Activated T-helper 2 cell treated with anti-CD3 and anti-CD28 coated beads, Interferon-gamma antibody, Interleukin-2, Interleukin-4, amounts not matched to agents 10 μg/mL and 5 μg/mL and 100 μg/mL, durations not matched to agents 14 hours and 24 hours and 36 hours (primary cell): ENCODE results near the gene CEACAM8. TPM values are rescaled to one million over a fixed set of nuclear protein-coding genes. Genes with fewer than 3 reads are reported as not detected.
"Not testable (repeated sequence)": the region's sequence is repeated elsewhere in the genome, so short reads cannot be mapped to it uniquely, and the experiment has no call there.

Source experiments
- DNase-seq: peaks from one replicate; pipeline ENCODE4 v3.0.0; 2021; ENCODE audit warnings: low spot score
- H3K27ac Mint-ChIP-seq: one replicate; pipeline ENCODE4 v1.8.0; 2021; ENCODE audit warnings: mixed read lengths
- H3K27me3 Mint-ChIP-seq: one replicate; pipeline ENCODE4 v1.8.0; 2021; ENCODE audit warnings: low read depth, mixed read lengths
- H3K36me3 Mint-ChIP-seq: one replicate; pipeline ENCODE4 v1.8.0; 2021; ENCODE audit warnings: low read depth, mixed read lengths
- H3K4me1 Mint-ChIP-seq: one replicate; pipeline ENCODE4 v1.8.0; 2021; ENCODE audit warnings: low read depth, mixed read lengths
- H3K4me3 Mint-ChIP-seq: one replicate; pipeline ENCODE4 v1.8.0; 2021; ENCODE audit warnings: low read depth, mild to moderate bottlenecking, moderate library complexity, mixed read lengths
- H3K9me3 Mint-ChIP-seq: one replicate; pipeline ENCODE4 v1.8.0; 2021; ENCODE audit warnings: mixed read lengths
- intact Hi-C: fragments of 100-400 bp; cut with micrococcal nuclease; formaldehyde crosslinking; loops from one replicate; pipeline ENCODE4 v1.15.1; 2023
- total RNA-seq: library from RNA; stranded (reverse); gene quantifications from 2 replicates; pipeline ENCODE4 v1.2.3, GENCODE V29; 2022

CEACAM8 gene
- total RNA-seq, 1 donor from 2014 or later: not detected

DNA sequence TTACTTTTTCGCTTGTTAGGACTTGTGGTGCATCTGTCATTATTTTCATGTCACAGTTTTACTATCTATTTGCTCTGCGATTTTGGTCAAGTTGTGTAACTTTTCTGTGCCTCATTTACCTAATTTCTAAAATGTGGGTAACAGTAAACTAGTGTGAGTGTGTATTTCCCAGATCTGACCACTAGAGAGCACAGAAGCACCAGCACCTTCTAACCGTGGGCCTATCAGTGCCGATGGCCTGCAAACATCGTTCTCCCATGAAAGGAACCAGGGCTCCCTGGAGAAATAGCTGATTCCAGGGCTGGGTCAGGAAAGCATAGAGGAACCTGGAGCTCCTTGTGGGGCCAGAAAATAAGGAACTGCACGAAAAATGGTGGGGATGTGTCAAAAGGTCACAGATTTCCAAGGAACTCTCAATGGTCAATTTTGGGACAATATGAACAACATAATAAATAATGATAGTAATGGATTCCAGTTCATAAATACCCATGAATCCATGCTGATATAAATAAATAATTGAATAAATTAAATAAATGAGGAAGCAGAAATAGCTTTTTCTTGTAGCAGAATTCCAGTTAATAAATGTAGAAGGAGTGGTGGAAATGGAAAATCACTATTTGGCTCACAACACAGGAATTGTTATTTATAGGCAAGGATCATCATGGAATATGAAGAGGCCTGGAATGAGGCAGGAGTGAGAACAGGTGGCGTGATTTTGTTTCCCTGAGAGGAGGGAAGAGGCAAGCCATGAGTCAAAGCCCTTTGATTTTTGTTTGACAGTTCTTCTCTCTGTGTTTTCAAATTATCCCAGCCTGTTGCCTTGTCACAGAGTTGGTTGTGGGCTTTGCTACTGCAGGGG is 31.1 kb downstream of the CEACAM8 start:
- Mint-ChIP-seq H3K9me3 (no peaks in the 10 kb centered on the region), H3K4me1 (peaks cover 4% of the 10 kb centered on the region), H3K27ac (no peak overlapping the region), H3K27me3 (peaks cover 14% of the 10 kb centered on the region), H3K36me3 (no peaks in the 10 kb centered on the region), H3K4me3 (no peak overlapping the region)
- intact Hi-C loops: no loop called here
- DNase-seq: no peak

DNA sequence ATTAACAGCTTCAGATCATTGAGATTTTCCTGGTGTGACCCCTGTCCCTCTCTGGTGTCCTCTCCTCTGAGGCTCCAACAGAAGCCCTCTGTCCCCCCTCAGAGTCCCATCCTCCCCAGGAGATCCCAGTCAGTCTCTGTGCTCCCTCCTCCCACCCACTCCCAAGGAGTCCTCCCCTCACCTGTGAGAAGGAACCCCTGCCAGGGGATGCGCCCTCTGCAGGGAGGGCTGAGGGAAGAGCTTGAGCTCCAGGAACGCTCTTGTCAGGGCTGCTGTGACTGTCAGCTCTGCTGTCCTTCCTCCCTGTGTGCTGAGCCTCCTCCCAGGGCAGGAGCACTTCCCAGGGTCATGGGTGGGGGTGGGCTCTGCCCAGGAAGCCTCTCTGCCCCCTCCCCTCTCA is 33.2 kb downstream of the CEACAM8 start:
- no peak for DNase-seq
- H3K27me3 Mint-ChIP-seq: peaks cover 19% of the 10 kb centered on the region
- no peaks in the 10 kb centered on the region for H3K4me1 Mint-ChIP-seq
- no peaks in the 10 kb centered on the region for H3K36me3 Mint-ChIP-seq
- intact Hi-C loops: no loop called here
- H3K4me3 Mint-ChIP-seq: no peak overlapping the region
- H3K27ac Mint-ChIP-seq: no peak overlapping the region
- no peaks in the 10 kb centered on the region for H3K9me3 Mint-ChIP-seq

DNA sequence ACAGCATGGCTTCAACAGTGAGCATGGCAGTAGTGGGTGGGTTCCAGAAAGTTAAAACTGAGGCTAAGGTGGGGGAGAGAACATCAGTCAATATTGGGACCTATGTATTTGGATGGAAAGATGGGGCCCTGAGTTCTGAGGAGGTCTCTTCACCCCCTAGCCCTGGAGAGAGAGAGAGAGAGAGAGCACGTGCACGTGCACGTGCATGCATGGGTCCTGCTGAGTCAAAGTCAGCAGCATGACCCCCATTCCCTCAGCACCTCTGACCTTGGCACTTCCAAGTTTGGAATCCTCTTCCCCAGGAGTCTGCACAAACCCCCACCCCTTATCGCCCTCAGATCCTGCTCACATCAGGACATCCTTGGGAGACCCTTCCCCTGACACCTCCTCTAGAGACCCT is 34.0 kb downstream of the CEACAM8 start:
- Mint-ChIP-seq H3K4me3 (no peak overlapping the region), H3K36me3 (no peaks in the 10 kb centered on the region), H3K27me3 (peaks cover 23% of the 10 kb centered on the region), H3K27ac (no peak overlapping the region), H3K4me1 (no peaks in the 10 kb centered on the region), H3K9me3 (no peaks in the 10 kb centered on the region)
- intact Hi-C loops: no loop called here
- no peak for DNase-seq

DNA sequence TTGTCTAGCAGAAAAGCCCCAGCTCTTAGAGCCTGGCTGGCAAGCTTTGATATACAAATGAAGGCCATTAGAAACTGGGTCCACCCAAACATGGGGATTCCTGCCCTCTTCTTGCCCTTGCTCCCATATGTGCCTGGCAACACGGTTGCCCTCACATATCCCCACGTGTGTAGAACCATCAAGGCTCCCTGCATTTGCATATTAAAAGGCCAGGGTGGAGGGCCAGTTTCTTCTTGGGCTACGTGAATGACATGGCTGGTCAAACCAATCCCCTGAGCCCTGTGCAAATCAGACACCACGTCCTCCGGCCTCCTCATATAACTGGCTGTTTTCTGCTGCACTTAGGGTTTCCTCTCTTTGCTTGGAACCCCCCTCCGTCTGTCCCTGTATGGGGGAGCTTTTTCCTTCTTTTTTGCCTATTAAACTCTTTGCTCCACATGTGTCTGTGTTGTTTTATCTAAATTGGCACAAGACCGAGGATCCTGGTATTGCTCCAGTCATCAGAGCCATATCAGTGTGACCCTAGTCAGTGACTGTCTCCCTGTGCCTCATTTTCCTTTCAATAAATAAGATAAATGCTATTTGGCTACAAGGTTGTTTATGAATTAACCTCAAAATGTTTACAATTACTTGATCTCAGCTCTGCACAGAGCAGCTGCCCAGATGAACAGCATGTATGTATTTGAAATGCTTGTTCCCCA is 36.1 kb downstream of the CEACAM8 start:
- intact Hi-C loops: no loop called here
- no peak overlapping the region for H3K4me3 Mint-ChIP-seq
- H3K4me1 Mint-ChIP-seq: no peaks in the 10 kb centered on the region
- no peaks in the 10 kb centered on the region for H3K36me3 Mint-ChIP-seq
- H3K27me3 Mint-ChIP-seq: peaks cover 28% of the 10 kb centered on the region
- H3K27ac Mint-ChIP-seq: no peak overlapping the region
- H3K9me3 Mint-ChIP-seq: no peaks in the 10 kb centered on the region
- DNase-seq: no peak

DNA sequence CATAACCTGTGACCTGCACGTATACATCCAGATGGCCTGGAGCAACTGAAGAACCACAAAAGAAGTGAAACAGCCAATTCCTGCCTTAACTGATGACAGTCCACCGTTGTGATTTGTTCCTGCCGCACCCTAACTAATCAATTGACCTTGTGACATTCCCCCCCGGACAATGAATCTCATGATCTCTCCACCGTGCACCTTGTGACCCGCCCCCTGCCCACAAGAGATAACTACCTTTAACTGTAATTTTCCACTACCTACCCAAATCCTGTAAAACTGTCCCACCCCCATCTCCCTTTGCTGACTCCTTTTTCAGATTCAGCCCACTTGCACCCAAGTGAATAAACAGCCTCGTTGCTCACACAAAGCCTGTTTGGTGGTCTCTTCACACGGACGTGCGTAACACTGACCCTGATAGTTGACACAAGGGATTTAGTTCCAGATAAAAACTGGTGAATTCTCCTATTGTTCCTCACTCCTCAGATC is 37.3 kb downstream of the CEACAM8 start:
- intact Hi-C loops: not testable (repeated sequence)

DNA sequence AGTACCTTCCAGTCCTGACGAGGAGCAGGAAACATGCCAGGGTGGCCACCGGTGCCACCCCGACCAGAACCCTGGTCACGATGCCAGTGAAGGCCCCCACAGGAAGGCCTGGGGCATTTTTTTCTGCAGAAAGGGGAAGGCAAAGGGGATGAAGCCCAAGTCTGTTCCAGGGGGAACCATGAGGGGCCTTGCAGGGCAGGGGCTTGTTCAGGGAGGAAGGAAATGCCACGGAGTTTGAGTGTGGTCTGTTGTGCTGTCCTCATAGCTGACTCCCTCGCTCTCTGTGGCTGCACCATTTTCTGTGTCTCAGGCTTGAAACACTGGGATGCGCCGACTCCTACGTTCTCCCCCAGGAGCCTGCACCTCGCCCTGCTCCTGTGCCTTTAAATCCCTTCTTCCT is 38.9 kb downstream of the CEACAM8 start:
- Mint-ChIP-seq H3K9me3 (no peaks in the 10 kb centered on the region), H3K36me3 (no peaks in the 10 kb centered on the region)

More for the DNA sequence above, 37.3 kb downstream of the CEACAM8 start:
- H3K9me3 Mint-ChIP-seq, H3K27ac Mint-ChIP-seq, H3K4me3 Mint-ChIP-seq, H3K36me3 Mint-ChIP-seq, DNase-seq, H3K4me1 Mint-ChIP-seq: not testable (repeated sequence)
- peaks cover 26% of the 10 kb centered on the region for H3K27me3 Mint-ChIP-seq

DNA sequence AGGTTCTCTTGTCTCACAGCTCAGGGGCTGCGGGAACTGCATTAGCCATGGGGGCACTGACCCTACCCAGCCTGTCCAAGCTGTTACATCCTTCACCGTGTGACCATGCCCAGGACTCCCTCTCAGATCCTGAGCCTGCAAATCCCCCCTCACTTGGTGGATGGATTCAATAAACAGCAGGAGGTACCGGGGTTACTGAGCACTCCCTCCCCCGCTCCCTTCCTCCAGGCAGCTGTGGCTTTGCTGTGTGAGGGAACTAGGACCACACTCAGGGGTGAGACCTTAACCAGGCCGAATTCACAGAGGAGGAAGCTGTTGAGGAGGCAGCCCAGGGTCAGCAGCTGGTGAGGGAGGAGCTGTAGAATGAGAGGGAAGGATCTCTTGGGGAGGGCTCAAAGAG is 39.4 kb downstream of the CEACAM8 start:
- no peaks in the 10 kb centered on the region for H3K9me3 Mint-ChIP-seq
- H3K4me3 Mint-ChIP-seq: no peak overlapping the region
- H3K4me1 Mint-ChIP-seq: peaks cover 2% of the 10 kb centered on the region
- intact Hi-C loops: no loop called here
- H3K36me3 Mint-ChIP-seq: no peaks in the 10 kb centered on the region
- H3K27ac Mint-ChIP-seq: no peak overlapping the region
- no peak for DNase-seq
- peaks cover 26% of the 10 kb centered on the region for H3K27me3 Mint-ChIP-seq

More for the DNA sequence above, 38.9 kb downstream of the CEACAM8 start:
- H3K4me3 Mint-ChIP-seq: no peak overlapping the region
- peaks cover 26% of the 10 kb centered on the region for H3K27me3 Mint-ChIP-seq
- intact Hi-C loops: no loop called here
- DNase-seq: no peak
- no peak overlapping the region for H3K27ac Mint-ChIP-seq
- peaks cover 2% of the 10 kb centered on the region for H3K4me1 Mint-ChIP-seq

DNA sequence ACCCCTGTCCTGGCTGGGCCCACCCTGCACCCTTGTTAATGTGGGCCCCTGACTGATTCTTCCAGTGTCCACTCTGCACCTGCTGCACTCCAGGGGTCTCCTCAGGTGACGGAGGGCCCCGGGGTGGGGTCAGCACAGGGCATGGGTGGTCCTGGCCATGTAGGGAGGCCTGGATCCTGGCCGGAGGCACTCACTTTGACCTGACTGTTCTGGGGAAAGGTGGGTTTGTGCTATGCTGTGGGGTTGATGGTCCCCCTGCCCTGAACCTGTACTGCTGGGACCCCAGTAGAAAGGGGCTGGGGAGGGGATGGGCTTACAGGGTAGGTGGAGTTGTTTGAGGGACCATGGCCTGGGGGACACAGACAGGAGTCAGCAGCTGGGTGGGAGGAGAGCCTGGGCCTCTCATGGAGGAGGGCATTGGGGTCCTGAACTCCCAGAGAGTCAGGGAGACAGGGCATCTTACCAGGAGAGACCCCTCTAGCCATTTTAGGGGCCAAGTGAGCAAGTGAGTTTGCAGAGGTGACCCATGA is 40.6 kb downstream of the CEACAM8 start:
- Mint-ChIP-seq H3K27me3 (peaks cover 26% of the 10 kb centered on the region), H3K4me1 (peaks cover 2% of the 10 kb centered on the region), H3K4me3 (no peak overlapping the region), H3K36me3 (no peaks in the 10 kb centered on the region), H3K9me3 (no peaks in the 10 kb centered on the region), H3K27ac (no peak overlapping the region)
- DNase-seq: no peak
- intact Hi-C loops: no loop called here

DNA sequence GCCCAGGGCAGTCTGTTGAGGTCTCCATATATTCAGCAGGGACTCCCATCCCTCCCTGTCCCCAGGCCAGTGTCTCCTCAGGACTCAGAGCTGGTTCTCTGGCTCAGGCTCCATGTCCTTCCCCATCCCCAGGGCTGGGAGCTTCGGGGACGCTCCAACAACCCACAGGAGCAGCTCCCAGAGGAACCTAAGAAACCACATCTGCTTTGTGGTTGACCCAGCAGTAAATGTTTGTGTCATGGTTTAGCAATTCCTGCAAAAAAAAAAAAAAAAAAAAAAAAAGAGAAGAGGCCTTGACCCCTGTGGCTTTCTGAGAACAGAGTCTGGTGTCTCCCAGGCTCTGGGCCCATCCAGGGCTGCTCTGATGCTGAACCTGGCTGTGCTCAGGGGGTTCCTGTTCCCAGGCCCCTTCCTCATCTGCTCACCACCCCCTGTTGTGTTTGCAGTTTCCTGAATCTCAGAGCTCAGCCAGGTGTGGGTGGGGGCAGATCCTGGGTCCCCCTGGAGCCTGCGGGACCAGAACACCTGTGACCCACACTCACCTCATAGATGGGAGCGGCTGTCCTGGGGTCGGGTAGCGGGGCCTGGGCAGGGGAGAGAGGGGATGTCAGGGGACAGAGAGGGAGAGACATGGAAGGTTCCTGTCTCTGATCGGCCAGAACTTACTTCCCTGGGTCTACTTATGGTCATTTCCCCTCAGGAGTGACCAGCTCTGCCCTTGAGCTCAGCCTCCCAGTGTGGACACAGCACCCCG is 41.3 kb downstream of the CEACAM8 start:
- H3K27ac Mint-ChIP-seq: no peak overlapping the region
- H3K36me3 Mint-ChIP-seq: no peaks in the 10 kb centered on the region
- H3K4me1 Mint-ChIP-seq: peaks cover 2% of the 10 kb centered on the region
- intact Hi-C loops: no loop called here
- DNase-seq: no peak
- no peaks in the 10 kb centered on the region for H3K9me3 Mint-ChIP-seq
- H3K4me3 Mint-ChIP-seq: no peak overlapping the region
- H3K27me3 Mint-ChIP-seq: peaks cover 26% of the 10 kb centered on the region

DNA sequence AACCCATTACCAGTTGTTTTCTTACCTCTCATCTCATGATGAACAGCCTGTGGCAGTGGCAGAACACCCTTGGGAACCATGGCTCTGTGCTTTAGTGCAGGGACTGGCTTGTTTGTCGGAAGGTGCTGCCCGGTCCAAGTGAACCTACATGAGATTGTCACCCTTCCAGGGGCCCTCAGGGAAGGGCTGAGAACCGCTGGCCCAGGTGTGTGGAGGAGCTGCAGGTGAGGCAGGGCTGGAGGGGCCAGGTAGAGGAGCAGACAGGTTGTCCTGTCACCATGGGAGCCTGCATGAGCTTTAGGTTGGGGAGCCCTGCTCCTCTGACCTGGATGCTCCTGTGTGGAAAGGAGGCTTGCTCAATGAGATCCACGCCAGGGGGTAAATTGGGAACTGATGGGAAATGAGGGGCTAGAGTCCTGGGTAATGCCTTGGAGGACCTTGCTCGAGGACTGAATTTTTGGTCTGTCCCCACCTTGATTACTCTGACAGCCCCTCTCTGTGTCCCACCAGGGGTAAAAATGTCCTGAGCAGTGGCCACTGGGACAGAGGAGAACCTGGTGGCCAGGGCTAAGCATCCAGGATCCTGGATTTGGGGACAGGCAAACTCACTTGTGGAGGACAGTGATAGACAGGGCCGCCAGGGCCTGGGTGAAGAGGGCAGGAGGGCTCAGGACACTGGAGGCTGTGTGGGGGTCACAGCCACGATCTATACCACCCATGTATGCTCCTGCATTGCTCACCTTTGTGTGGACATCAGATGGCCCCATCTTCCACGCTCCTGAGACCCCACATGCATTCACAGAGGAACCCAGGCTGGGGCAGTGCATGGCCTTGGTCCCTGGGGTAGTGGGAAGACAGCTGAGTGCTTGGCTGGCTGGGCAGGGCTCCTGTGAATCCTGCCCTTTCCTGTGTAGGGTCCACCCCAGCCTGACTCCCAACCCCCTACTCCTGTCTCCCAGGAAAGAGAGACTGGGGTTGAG is 42.3 kb downstream of the CEACAM8 start:
- Mint-ChIP-seq H3K4me3 (no peak overlapping the region), H3K4me1 (peaks cover 2% of the 10 kb centered on the region), H3K27me3 (peaks cover 21% of the 10 kb centered on the region), H3K9me3 (no peaks in the 10 kb centered on the region), H3K36me3 (no peaks in the 10 kb centered on the region), H3K27ac (no peak overlapping the region)
- intact Hi-C loops: no loop called here
- DNase-seq: no peak

DNA sequence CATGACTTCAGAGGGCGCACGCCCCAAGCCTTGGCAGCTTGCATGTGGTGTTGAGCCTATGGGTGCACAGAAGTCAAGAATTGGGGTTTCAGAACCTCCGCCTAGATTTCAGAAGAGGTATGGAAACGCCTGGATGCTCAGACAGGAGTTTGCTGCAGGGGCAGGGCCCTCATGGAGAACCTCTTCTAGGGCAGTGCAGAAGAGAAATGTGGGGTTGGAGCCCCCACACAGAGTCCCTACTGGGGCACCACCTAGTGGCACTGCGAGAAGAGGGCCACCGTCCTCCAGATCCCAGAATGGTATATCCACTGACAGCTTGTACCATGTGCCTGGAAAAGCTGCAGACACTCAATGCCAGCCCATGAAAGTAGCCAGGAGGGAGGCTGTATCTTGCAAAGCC is 44.2 kb downstream of the CEACAM8 start:
- H3K4me1 Mint-ChIP-seq, H3K36me3 Mint-ChIP-seq, DNase-seq, intact Hi-C loops, H3K27ac Mint-ChIP-seq, H3K4me3 Mint-ChIP-seq, H3K9me3 Mint-ChIP-seq: not testable (repeated sequence)
- peaks cover 11% of the 10 kb centered on the region for H3K27me3 Mint-ChIP-seq

DNA sequence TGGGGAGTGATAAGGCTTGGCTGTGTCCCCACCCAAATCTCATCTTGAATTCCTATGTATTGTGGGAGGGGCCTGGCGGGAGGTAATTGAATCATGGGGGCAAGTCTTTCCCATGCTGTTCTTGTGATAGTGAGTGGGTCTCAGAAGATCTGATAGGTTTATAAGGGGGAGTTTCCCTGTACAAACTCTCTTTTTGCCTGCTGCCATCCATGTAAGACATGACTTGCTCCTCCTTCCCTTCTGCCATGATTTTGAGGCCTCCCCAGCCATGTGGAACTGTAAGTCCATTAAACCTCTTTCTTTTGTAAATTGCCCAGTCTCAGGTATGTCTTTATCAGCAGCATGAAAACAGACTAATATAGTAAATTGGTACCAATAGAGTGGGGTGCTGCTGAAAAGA is 45.7 kb downstream of the CEACAM8 start:
- H3K36me3 Mint-ChIP-seq, DNase-seq, intact Hi-C loops, H3K4me3 Mint-ChIP-seq, H3K27ac Mint-ChIP-seq, H3K9me3 Mint-ChIP-seq, H3K4me1 Mint-ChIP-seq, H3K27me3 Mint-ChIP-seq: not testable (repeated sequence)
